ENCODE results near the gene BLOC1S5. TPM values are rescaled to one million over a fixed set of nuclear protein-coding genes. Genes with fewer than 3 reads are reported as not detected.

Gene BLOC1S5
- total and polyA plus RNA-seq, 2 experiments from 2014 or later = 13.1 to 14.0 TPM

DNA sequence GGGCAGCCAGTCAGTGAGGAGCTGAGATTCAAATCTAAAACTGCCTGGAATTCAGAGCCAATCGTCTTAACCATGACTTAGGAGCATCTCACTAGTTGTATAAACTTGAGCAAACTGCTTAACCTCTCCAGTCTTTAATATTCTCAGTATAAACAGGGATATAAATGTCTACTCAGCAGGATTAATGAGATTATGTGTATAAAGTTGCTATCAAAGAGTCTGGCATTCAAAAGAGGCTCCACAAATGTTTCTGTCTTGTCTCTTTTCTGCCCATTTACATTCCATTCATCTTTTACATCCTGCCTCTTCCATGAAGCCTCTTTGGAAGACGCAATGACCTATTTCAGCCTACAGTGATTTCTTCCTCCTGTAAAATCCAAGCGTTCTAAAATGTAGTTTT lies 66.9 kb downstream of the BLOC1S5 start:
- Histone ChIP-seq H3K4me2 (ENCODE audit: unreplicated experiment) (no peak overlapping the region), H3K4me1 (ENCODE audit: insufficient read depth) (peaks cover 34% of the 10 kb centered on the region), H3K27me3 (replicated peaks; ENCODE audit: insufficient read depth) (no peaks in the 10 kb centered on the region), H3K27ac (no peak overlapping the region), H3K9ac (no peak overlapping the region), H2AFZ (no peak overlapping the region), H3K9me2 (ENCODE audit: insufficient read depth) (no peaks in the 10 kb centered on the region), H3K36me3 (ENCODE audit: low read depth) (no peaks in the 10 kb centered on the region), H3F3A (ENCODE audit: insufficient read depth) (peaks cover 34% of the 10 kb centered on the region), H3K9me3 (ENCODE audit: low read depth) (no peaks in the 10 kb centered on the region), H3K79me2 (ENCODE audit: insufficient read depth) (no peaks in the 10 kb centered on the region), H3K4me3 (no peak overlapping the region), H4K20me1 (ENCODE audit: insufficient read depth) (no peaks in the 10 kb centered on the region)
- in situ Hi-C loops (cut with MboI) = no loop called here
- TF ChIP-seq EZH2phosphoT487 (IDR thresholded peaks at IDR 0.05; ENCODE audit: insufficient read depth, low read depth) = no peak
- TF ChIP-seq EZH2 (IDR thresholded peaks at IDR 0.05; ENCODE audit: insufficient read depth, poor library complexity, severe bottlenecking) = no peak
- 75 to 84% methylated on average over 3 of the region's 3 CpGs for WGBS, 2 experiments (ENCODE audit: low coverage in 1 of 2, low lambda C conversion rate in 2 of 2, missing lambda C conversion rate in 2 of 2)
- no peak for DNase-seq

DNA sequence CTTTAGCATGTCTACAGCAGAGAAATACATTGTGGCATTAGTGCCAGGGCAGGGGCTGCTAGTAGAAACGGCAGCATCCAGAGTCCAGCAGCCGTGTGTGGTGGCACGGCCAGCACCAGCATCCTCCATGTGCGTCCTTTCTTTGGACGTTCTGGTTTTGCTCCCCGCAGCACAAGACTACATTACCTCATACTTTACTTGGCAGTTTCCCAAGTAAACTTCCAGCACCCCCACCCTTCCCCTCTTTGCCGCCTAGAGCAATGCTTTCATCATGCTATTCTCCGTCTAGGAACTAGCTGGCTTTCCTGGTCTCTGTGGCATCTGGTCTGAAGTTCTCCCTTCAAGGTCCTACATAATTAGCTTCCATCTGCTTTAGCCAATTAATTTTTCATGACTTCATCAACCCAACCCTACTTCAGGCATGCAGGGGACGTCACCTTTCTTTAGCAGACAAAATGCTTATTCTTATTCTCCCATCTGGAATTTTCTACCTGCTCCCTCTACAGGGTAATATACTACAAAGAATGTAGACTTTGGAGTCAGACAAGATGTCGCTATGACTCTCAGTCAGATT lies 67.6 kb downstream of the BLOC1S5 start:
- peaks cover 40% of the 10 kb centered on the region for H3F3A ChIP-seq (ENCODE audit: insufficient read depth)
- TF ChIP-seq EZH2 (IDR thresholded peaks at IDR 0.05; ENCODE audit: insufficient read depth, poor library complexity, severe bottlenecking) = no peak
- TF ChIP-seq EZH2phosphoT487 (IDR thresholded peaks at IDR 0.05; ENCODE audit: insufficient read depth, low read depth) = no peak
- H2AFZ ChIP-seq = no peak overlapping the region
- H4K20me1 ChIP-seq (ENCODE audit: insufficient read depth) = no peaks in the 10 kb centered on the region
- no peaks in the 10 kb centered on the region for H3K27me3 ChIP-seq (replicated peaks; ENCODE audit: insufficient read depth)
- no peak overlapping the region for H3K4me2 ChIP-seq (ENCODE audit: unreplicated experiment)
- no peaks in the 10 kb centered on the region for H3K9me3 ChIP-seq (ENCODE audit: low read depth)
- H3K9ac ChIP-seq = no peak overlapping the region
- H3K4me3 ChIP-seq = no peak overlapping the region
- H3K27ac ChIP-seq = no peak overlapping the region
- no peaks in the 10 kb centered on the region for H3K36me3 ChIP-seq (ENCODE audit: low read depth)
- H3K4me1 ChIP-seq (ENCODE audit: insufficient read depth) = peaks cover 41% of the 10 kb centered on the region
- in situ Hi-C loops (cut with MboI) = no loop called here
- H3K9me2 ChIP-seq (ENCODE audit: insufficient read depth) = no peaks in the 10 kb centered on the region
- WGBS, 2 experiments (ENCODE audit: low coverage in 1 of 2, low lambda C conversion rate in 2 of 2, missing lambda C conversion rate in 2 of 2) = 42 to 44% methylated on average over 10 of the region's 10 CpGs
- DNase-seq = peak; percentile 47
- H3K79me2 ChIP-seq (ENCODE audit: insufficient read depth) = no peaks in the 10 kb centered on the region

DNA sequence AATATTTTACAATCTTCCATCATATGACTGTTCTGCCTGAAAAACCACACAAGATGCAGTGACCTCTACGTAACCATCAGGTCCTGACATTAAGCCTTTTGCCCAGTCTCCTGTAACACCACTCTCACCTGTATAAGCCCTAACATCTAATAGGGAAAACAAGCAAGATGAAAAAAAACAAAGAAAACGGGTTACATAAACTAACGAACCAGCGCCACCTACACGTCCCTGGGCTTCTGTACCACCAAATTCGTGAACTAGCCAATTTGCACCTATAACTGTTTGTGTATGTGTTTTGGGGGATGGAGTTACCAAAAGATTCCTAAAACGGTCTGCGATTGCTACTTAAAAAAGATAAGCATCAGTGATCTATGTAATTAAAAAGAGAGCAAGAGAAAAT lies 70.2 kb downstream of the BLOC1S5 start:
- TF ChIP-seq EZH2 (IDR thresholded peaks at IDR 0.05; ENCODE audit: insufficient read depth, poor library complexity, severe bottlenecking) (no peak), EZH2phosphoT487 (IDR thresholded peaks at IDR 0.05; ENCODE audit: insufficient read depth, low read depth) (no peak)
- Histone ChIP-seq H3K79me2 (ENCODE audit: insufficient read depth) (no peaks in the 10 kb centered on the region), H3K4me3 (no peak overlapping the region), H3K27me3 (replicated peaks; ENCODE audit: insufficient read depth) (no peaks in the 10 kb centered on the region), H3K4me1 (ENCODE audit: insufficient read depth) (peaks cover 34% of the 10 kb centered on the region), H3K27ac (no peak overlapping the region), H3K36me3 (ENCODE audit: low read depth) (no peaks in the 10 kb centered on the region), H3K9me3 (ENCODE audit: low read depth) (no peaks in the 10 kb centered on the region), H3K9me2 (ENCODE audit: insufficient read depth) (no peaks in the 10 kb centered on the region), H2AFZ (no peak overlapping the region), H4K20me1 (ENCODE audit: insufficient read depth) (no peaks in the 10 kb centered on the region), H3F3A (ENCODE audit: insufficient read depth) (peaks cover 33% of the 10 kb centered on the region), H3K4me2 (ENCODE audit: unreplicated experiment) (no peak overlapping the region), H3K9ac (no peak overlapping the region)
- WGBS, 2 experiments (ENCODE audit: low coverage in 1 of 2, low lambda C conversion rate in 2 of 2, missing lambda C conversion rate in 2 of 2) = 92 to 93% methylated on average over 8 of the region's 8 CpGs
- no peak for DNase-seq
- in situ Hi-C loops (cut with MboI) = no loop called here

DNA sequence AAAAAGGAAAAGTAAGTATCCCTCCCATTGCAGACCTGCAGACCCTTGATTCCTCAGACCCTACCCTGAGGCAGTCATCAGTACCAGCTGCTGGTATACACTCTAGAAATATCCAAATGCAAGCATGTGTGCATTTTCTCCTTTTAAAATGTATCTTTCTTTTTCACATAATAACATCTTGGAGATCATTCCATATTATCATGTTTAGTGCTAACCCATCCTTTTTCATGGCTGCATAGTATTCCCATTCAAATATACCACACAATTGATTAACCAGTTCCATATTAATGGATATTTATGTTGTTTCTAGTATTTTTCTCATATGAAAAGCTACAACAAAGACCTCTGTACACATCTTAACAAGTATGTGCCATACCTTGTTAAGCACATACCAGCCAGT lies 70.8 kb downstream of the BLOC1S5 start:
- Histone ChIP-seq H3F3A (ENCODE audit: insufficient read depth) (peaks cover 31% of the 10 kb centered on the region), H3K27ac (no peak overlapping the region), H2AFZ (no peak overlapping the region), H3K9me3 (ENCODE audit: low read depth) (no peaks in the 10 kb centered on the region), H3K4me3 (no peak overlapping the region), H3K9me2 (ENCODE audit: insufficient read depth) (no peaks in the 10 kb centered on the region), H3K36me3 (ENCODE audit: low read depth) (no peaks in the 10 kb centered on the region), H4K20me1 (ENCODE audit: insufficient read depth) (no peaks in the 10 kb centered on the region), H3K79me2 (ENCODE audit: insufficient read depth) (no peaks in the 10 kb centered on the region), H3K9ac (no peak overlapping the region), H3K4me2 (ENCODE audit: unreplicated experiment) (no peak overlapping the region), H3K27me3 (replicated peaks; ENCODE audit: insufficient read depth) (no peaks in the 10 kb centered on the region), H3K4me1 (ENCODE audit: insufficient read depth) (peaks cover 32% of the 10 kb centered on the region)
- TF ChIP-seq EZH2 (IDR thresholded peaks at IDR 0.05; ENCODE audit: insufficient read depth, poor library complexity, severe bottlenecking) (no peak), EZH2phosphoT487 (IDR thresholded peaks at IDR 0.05; ENCODE audit: insufficient read depth, low read depth) (no peak)
- in situ Hi-C loops (cut with MboI) = no loop called here
- DNase-seq = no peak
